Activated CD4-positive, alpha-beta T cell treated with anti-CD3 and anti-CD28 coated beads, Interleukin-2, amount 10 ng/mL, durations not matched to agents 7 days and 5 days (primary cell): ENCODE measurements around the gene CDK19. TPM values are rescaled to one million over a fixed set of nuclear protein-coding genes. Genes with fewer than 3 reads are reported as not detected.
"Not testable (repeated sequence)": the region's sequence is repeated elsewhere in the genome, so short reads cannot be mapped to it uniquely, and the experiment has no call there.

Experiments
- CTCF ChIA-PET: fragments of 350-600 bp; sonication (Branson Sonifier 250); formaldehyde crosslinking; loops from one replicate; lab custom pipeline; 2021; ENCODE audit warnings: antibody characterized with exemption; lab: Charles Lee
- POLR2A ChIA-PET: fragments of 350-600 bp; sonication (Branson Sonifier 250); formaldehyde crosslinking; loops from one replicate; lab custom pipeline; 2021; ENCODE audit warnings: antibody characterized with exemption; lab: Charles Lee
- DNase-seq: peaks from one replicate; pipeline ENCODE4 v3.0.0-alpha.2; 2020
- H3K27ac Mint-ChIP-seq: one replicate; pipeline ENCODE4 v1.8.0; 2021; ENCODE audit warnings: mild to moderate bottlenecking, moderate library complexity, mixed read lengths
- H3K27me3 Mint-ChIP-seq: one replicate; pipeline ENCODE4 v1.8.0; 2021; ENCODE audit warnings: mixed read lengths
- H3K36me3 Mint-ChIP-seq: one replicate; pipeline ENCODE4 v1.8.0; 2021; ENCODE audit warnings: low read depth, mixed read lengths
- H3K4me1 Mint-ChIP-seq: one replicate; pipeline ENCODE4 v1.8.0; 2021; ENCODE audit warnings: mixed read lengths
- H3K4me3 Mint-ChIP-seq: one replicate; pipeline ENCODE4 v1.8.0; 2021; ENCODE audit warnings: mild to moderate bottlenecking, moderate library complexity, mixed read lengths
- H3K9me3 Mint-ChIP-seq: one replicate; pipeline ENCODE4 v1.8.0; 2021; ENCODE audit warnings: mixed read lengths
- total RNA-seq, 2 experiments: library from RNA; stranded (reverse); gene quantifications; one replicate each; pipeline ENCODE4 v1.2.3, GENCODE V29; 2021

CDK19 gene
- total RNA-seq, 2 experiments from 2014 or later: 26.5 to 27.3 TPM

GRCh38 chr6:110776413-110776812 is 38.9 kb downstream of the CDK19 start:
- ChIA-PET POLR2A (no interaction called here), CTCF (interaction anchor here (0.6 kb wide), 1 partner anchor 168 kb away, joined by 5 read pairs; no protein-coding TSS in a partner anchor)
- Mint-ChIP-seq H3K27me3 (no peaks in the 10 kb centered on the region), H3K36me3 (peaks cover 22% of the 10 kb centered on the region), H3K4me1 (peaks cover 4% of the 10 kb centered on the region), H3K27ac (no peak overlapping the region), H3K4me3 (no peak overlapping the region), H3K9me3 (peaks cover 3% of the 10 kb centered on the region)
- no peak for DNase-seq

DNA sequence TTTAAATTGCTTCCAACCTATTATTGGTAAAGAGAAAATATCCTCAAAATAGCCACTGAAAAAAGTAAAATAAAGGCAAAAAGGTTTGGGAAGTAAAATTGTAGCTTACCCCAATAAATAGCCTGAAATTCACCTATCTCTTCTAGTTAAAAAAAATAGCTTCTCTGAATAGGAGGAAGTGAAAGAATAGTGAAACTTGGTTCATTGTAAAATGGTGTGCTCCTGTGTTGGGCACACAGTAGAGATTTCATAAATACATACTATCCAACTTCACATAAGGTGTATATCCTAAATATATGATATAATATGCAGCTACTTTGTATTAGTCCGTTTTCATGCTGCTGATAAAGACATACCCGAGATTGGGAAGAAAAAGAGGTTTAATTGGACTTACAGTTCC is 45.3 kb downstream of the CDK19 start:
- POLR2A ChIA-PET: no interaction called here
- Mint-ChIP-seq H3K9me3 (peaks cover 3% of the 10 kb centered on the region), H3K27ac (no peak overlapping the region), H3K4me1 (no peaks in the 10 kb centered on the region), H3K36me3 (peaks cover 43% of the 10 kb centered on the region), H3K4me3 (no peak overlapping the region), H3K27me3 (no peaks in the 10 kb centered on the region)
- DNase-seq: no peak
- CTCF ChIA-PET: interaction anchor here (0.6 kb wide), 2 partner anchors 982 to 1589 kb away, joined by 3 to 4 read pairs; no protein-coding TSS in a partner anchor

DNA sequence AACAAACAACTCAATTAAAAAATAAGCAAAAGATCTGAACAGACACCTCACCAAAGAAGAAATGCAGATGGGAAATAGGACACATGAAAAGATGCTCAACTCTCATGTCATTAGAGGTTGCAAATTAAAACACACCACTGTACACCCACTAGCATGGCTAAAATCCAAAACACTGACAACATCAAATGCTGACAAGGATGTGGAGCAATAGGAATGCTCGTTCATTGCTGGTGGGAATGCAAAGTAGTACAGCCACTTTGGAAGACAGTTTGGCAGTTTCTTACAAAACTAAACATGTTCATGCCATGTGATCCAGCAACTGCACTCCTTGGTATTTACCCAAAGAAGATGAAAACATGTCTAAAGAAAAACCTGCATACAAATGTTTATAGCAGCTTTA is 47.2 kb downstream of the CDK19 start:
- no peak for DNase-seq
- H3K4me1 Mint-ChIP-seq: no peaks in the 10 kb centered on the region
- CTCF ChIA-PET: no interaction called here
- peaks cover 47% of the 10 kb centered on the region for H3K36me3 Mint-ChIP-seq
- no peak overlapping the region for H3K27ac Mint-ChIP-seq
- H3K27me3 Mint-ChIP-seq: no peaks in the 10 kb centered on the region
- H3K4me3 Mint-ChIP-seq: no peak overlapping the region
- POLR2A ChIA-PET: no interaction called here
- peaks cover 3% of the 10 kb centered on the region for H3K9me3 Mint-ChIP-seq

DNA sequence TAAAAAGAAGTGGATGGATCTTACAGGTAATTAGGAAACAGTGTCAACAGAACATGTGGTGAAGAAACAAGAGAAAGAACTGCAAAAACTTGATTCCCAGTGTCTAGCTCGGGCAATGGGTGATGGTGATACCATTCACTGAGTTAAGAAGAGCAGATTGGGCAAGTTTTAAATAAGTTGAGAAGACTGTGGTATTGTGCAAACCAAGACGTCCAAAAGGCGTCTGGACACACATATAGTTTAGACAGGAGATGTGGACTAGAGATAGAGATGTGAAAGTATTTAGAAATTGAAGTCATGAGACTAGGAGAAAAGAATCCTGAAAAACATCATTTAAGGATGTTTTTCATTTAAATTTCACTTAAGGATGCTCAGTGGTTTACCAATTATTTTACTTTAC is 53.9 kb downstream of the CDK19 start:
- peaks cover 16% of the 10 kb centered on the region for H3K36me3 Mint-ChIP-seq
- ChIA-PET POLR2A (no interaction called here), CTCF (no interaction called here)
- peaks cover 5% of the 10 kb centered on the region for H3K4me1 Mint-ChIP-seq
- H3K27me3 Mint-ChIP-seq: no peaks in the 10 kb centered on the region
- DNase-seq: no peak
- H3K9me3 Mint-ChIP-seq: no peaks in the 10 kb centered on the region
- H3K4me3 Mint-ChIP-seq: no peak overlapping the region
- no peak overlapping the region for H3K27ac Mint-ChIP-seq

DNA sequence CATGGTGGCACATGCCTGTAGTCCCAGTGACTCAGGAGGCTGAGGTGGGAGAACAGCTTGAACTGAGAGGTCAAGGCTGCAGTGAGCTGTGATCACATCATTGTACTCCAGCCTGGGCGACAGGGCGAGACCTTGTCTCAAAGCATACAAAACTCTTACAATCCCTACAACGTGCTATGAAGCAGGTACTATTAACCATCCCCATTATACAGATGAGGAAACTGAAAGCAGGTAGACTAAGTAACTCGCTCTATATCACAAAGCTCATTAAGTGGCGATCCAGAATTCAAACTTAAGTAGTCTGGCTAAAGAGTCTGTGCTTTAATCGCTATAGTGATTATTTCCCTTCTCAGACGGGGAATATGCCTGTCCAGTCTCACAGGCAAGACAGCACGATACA is 54.7 kb downstream of the CDK19 start:
- H3K27me3 Mint-ChIP-seq: no peaks in the 10 kb centered on the region
- H3K4me3 Mint-ChIP-seq: no peak overlapping the region
- POLR2A ChIA-PET: no interaction called here
- CTCF ChIA-PET: interaction anchor here (0.6 kb wide), 1 partner anchor 34 kb away, joined by 3 read pairs; no protein-coding TSS in a partner anchor
- H3K36me3 Mint-ChIP-seq: peaks cover 13% of the 10 kb centered on the region
- no peaks in the 10 kb centered on the region for H3K9me3 Mint-ChIP-seq
- H3K4me1 Mint-ChIP-seq: peaks cover 5% of the 10 kb centered on the region
- DNase-seq: no peak
- H3K27ac Mint-ChIP-seq: no peak overlapping the region

GRCh38 chr6:110760098-110760497 is 55.2 kb downstream of the CDK19 start:
- H3K4me3 Mint-ChIP-seq, H3K27me3 Mint-ChIP-seq, H3K4me1 Mint-ChIP-seq, H3K27ac Mint-ChIP-seq, DNase-seq, CTCF ChIA-PET, POLR2A ChIA-PET, H3K9me3 Mint-ChIP-seq: not testable (repeated sequence)
- peaks cover 13% of the 10 kb centered on the region for H3K36me3 Mint-ChIP-seq

DNA sequence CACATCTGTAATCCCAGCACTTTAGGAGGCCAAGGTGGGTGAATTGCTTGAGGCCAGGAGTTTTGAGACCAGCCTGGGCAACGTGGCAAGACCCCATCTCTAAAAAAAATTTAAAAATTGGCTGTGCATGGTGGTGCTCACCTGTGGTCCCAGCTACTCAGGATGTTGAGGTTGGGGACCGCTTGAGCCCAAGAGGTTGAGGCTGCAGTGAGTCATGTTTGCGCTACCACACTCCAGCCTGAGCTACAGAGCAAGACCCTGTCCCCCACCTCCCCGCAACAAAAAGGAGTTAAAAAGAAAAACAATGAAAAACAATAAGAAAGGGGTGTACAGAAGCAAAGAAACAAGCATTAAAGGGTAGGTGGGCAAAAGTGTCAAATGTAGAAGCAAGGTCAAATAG is 57.3 kb downstream of the CDK19 start:
- CTCF ChIA-PET: no interaction called here

DNA sequence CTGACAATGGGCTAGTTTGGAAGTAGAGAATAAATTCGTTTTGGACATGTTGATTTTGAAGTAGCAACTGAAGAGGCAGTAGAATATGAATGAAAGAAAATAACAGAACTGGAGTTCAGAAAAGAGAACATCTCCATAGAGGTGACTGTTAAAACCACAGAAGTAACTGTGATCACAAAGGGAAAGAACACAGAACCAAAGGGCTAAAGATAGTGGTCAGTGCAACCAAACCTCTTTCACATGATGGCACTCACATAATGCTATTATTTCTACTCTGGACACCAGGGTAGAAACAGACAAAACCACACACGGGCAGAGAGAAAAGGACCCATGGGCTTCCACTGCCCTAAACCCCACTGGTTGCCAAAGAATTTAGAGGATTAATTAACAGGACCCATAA is 58.5 kb downstream of the CDK19 start:
- peaks cover 6% of the 10 kb centered on the region for H3K36me3 Mint-ChIP-seq
- H3K27ac Mint-ChIP-seq: no peak overlapping the region
- no peak overlapping the region for H3K4me3 Mint-ChIP-seq
- DNase-seq: no peak
- no peaks in the 10 kb centered on the region for H3K9me3 Mint-ChIP-seq
- H3K4me1 Mint-ChIP-seq: peaks cover 5% of the 10 kb centered on the region
- ChIA-PET CTCF (no interaction called here), POLR2A (no interaction called here)
- no peaks in the 10 kb centered on the region for H3K27me3 Mint-ChIP-seq

More for the DNA sequence above, 57.3 kb downstream of the CDK19 start:
- H3K4me1 Mint-ChIP-seq: peaks cover 5% of the 10 kb centered on the region
- no peaks in the 10 kb centered on the region for H3K27me3 Mint-ChIP-seq
- peaks cover 6% of the 10 kb centered on the region for H3K36me3 Mint-ChIP-seq
- no peak for DNase-seq
- POLR2A ChIA-PET: no interaction called here
- H3K4me3 Mint-ChIP-seq: no peak overlapping the region
- H3K9me3 Mint-ChIP-seq: no peaks in the 10 kb centered on the region
- no peak overlapping the region for H3K27ac Mint-ChIP-seq

- no peak for DNase-seq
- H3K4me1 Mint-ChIP-seq: peaks cover 5% of the 10 kb centered on the region
- H3K36me3 Mint-ChIP-seq: peaks cover 6% of the 10 kb centered on the region
- no peak overlapping the region for H3K4me3 Mint-ChIP-seq
- CTCF ChIA-PET: interaction anchor here (0.6 kb wide), 1 partner anchor 174 kb away, joined by 3 read pairs; no protein-coding TSS in a partner anchor
- H3K27ac Mint-ChIP-seq: no peak overlapping the region
- H3K27me3 Mint-ChIP-seq: no peaks in the 10 kb centered on the region
- POLR2A ChIA-PET: no interaction called here
- H3K9me3 Mint-ChIP-seq: no peaks in the 10 kb centered on the region
Measured at GRCh38 chr6:110755411-110755834, 59.8 kb downstream of the CDK19 start.

GRCh38 chr6:110753936-110754668 is 61.2 kb downstream of the CDK19 start:
- H3K9me3 Mint-ChIP-seq, H3K27ac Mint-ChIP-seq, H3K36me3 Mint-ChIP-seq, POLR2A ChIA-PET, H3K4me3 Mint-ChIP-seq, DNase-seq, CTCF ChIA-PET, H3K4me1 Mint-ChIP-seq, H3K27me3 Mint-ChIP-seq: not testable (repeated sequence)

GRCh38 chr6:110748453-110748852 is 66.8 kb downstream of the CDK19 start:
- H3K4me3 Mint-ChIP-seq: no peak overlapping the region
- no peaks in the 10 kb centered on the region for H3K27me3 Mint-ChIP-seq
- H3K36me3 Mint-ChIP-seq: peaks cover 6% of the 10 kb centered on the region
- ChIA-PET CTCF (no interaction called here), POLR2A (no interaction called here)
- H3K9me3 Mint-ChIP-seq: no peaks in the 10 kb centered on the region
- H3K4me1 Mint-ChIP-seq: no peaks in the 10 kb centered on the region
- no peak for DNase-seq
- no peak overlapping the region for H3K27ac Mint-ChIP-seq

GRCh38 chr6:110746680-110747079 is 68.6 kb downstream of the CDK19 start:
- DNase-seq: no peak
- CTCF ChIA-PET: no interaction called here
- POLR2A ChIA-PET: no interaction called here
- Mint-ChIP-seq H3K4me1 (no peaks in the 10 kb centered on the region), H3K27ac (no peak overlapping the region), H3K9me3 (peaks cover 11% of the 10 kb centered on the region), H3K36me3 (peaks cover 23% of the 10 kb centered on the region), H3K4me3 (no peak overlapping the region), H3K27me3 (no peaks in the 10 kb centered on the region)

DNA sequence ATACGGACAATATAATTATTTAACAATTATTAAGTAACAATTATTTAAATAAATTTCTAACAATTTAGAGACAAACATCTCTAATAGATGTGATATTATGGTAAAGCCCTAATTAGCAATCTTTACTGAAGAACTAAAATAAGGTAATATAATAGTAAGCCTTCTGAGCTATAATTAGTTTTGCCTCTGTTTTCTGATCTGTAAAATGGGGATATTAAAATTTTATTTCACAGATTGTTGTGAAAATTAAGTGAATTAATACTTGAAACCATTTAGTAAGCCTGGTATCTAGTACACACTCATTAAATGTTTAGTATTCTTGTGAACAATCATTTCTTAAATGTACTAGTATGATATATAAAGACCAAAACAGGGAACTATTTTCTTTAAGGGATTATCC is 70.3 kb downstream of the CDK19 start:
- POLR2A ChIA-PET: no interaction called here
- no peaks in the 10 kb centered on the region for H3K27me3 Mint-ChIP-seq
- CTCF ChIA-PET: interaction anchor here (0.7 kb wide), 1 partner anchor 973 kb away, joined by 4 read pairs; no protein-coding TSS in a partner anchor

More for the DNA sequence above, 70.3 kb downstream of the CDK19 start:
- Mint-ChIP-seq H3K36me3 (peaks cover 37% of the 10 kb centered on the region), H3K4me1 (no peaks in the 10 kb centered on the region), H3K4me3 (no peak overlapping the region), H3K27ac (no peak overlapping the region), H3K9me3 (peaks cover 20% of the 10 kb centered on the region)
- no peak for DNase-seq
